GM12878 (cell line): ENCODE results near the gene MKNK1. TPM values are rescaled to one million over a fixed set of nuclear protein-coding genes. Genes with fewer than 3 reads are reported as not detected.

Experiments
- ATAC-seq: fragments of 200-7000 bp; cut with Tn5 transposase; 3 replicates; pipeline ENCODE4 v1.9.1; 2020; ENCODE audit warnings: mild to moderate bottlenecking, moderate library complexity
- BruUV-seq: library from RNA; stranded (reverse); fragments of 400-500 nt; replicated peaks from 2 replicates; lab custom pipeline; 2021; lab: Mats Ljungman, UMichigan
- CTCF ChIA-PET: fragments of 300-600 bp; sonication (Branson Sonifier 250); formaldehyde crosslinking; extraction: SDS; loops from one replicate; lab custom pipeline; 2021; ENCODE audit warnings: inconsistent platforms; lab: Yijun Ruan, JAX
- POLR2A ChIA-PET: fragments of 350-600 bp; formaldehyde crosslinking; extraction: SDS; loops from one replicate; lab custom pipeline; 2021; ENCODE audit warnings: inconsistent platforms; lab: Charles Lee
- RAD21 ChIA-PET: fragments of 300-600 bp; sonication (Branson Sonifier 250); formaldehyde crosslinking; loops from one replicate; lab custom pipeline; 2023; ENCODE audit warnings: antibody characterized with exemption; ENCODE audit not compliant: unreplicated experiment; lab: Charles Lee
- SMC1A ChIA-PET: fragments of 300-600 bp; sonication (Branson Sonifier 250); formaldehyde crosslinking; loops from one replicate; lab custom pipeline; 2023; ENCODE audit not compliant: unreplicated experiment, uncharacterized antibody; lab: Charles Lee
- DNase-seq: peaks from one replicate; pipeline ENCODE4 v3.0.0-alpha.2; 2011; ENCODE audit warnings: low read depth, low spot score
- FAIRE-seq: peaks from 3 replicates; lab custom pipeline; 2011; peaks lifted over from hg19 to GRCh38; lab: Jason Lieb, UNC
- H2AFZ ChIP-seq: 2 replicates; pipeline ENCODE4 v1.6.0; 2011; ENCODE audit warnings: low read depth, low read length, control low read depth; ENCODE audit not compliant: control insufficient read depth
- H3K27ac ChIP-seq: 2 replicates; pipeline ENCODE4 v1.5.1; 2011; ENCODE audit warnings: control low read depth; ENCODE audit not compliant: control insufficient read depth, insufficient read depth
- H3K27me3 ChIP-seq, 2 experiments: replicated peaks in 1 of 2; 2 replicates each; pipeline versions ENCODE4 v1.6.0 to v1.6.1; 2011; ENCODE audit warnings: low read length in 1 of 2; ENCODE audit not compliant: control insufficient read depth in 2 of 2, insufficient read depth in 2 of 2
- H3K36me3 ChIP-seq, 2 experiments: 2 replicates each; pipeline ENCODE4 v1.5.1; 2011; ENCODE audit warnings: low read length in 1 of 2; ENCODE audit not compliant: control insufficient read depth in 2 of 2, insufficient read depth in 2 of 2
- H3K4me1 ChIP-seq: 2 replicates; pipeline ENCODE4 v1.6.1; 2011; ENCODE audit warnings: mild to moderate bottlenecking, low read length, moderate library complexity, mixed read lengths; ENCODE audit not compliant: control insufficient read depth, insufficient read depth
- H3K4me2 ChIP-seq: 2 replicates; pipeline ENCODE4 v1.6.0; 2011; ENCODE audit warnings: control low read depth; ENCODE audit not compliant: control insufficient read depth, insufficient read depth
- H3K4me3 ChIP-seq: fragments of 200-600 bp; sonication (generic); 2 replicates; pipeline ENCODE4 v1.5.1; 2016
- H3K79me2 ChIP-seq: 2 replicates; pipeline ENCODE4 v1.6.0; 2011; ENCODE audit warnings: low read length; ENCODE audit not compliant: control insufficient read depth, insufficient read depth
- H3K9ac ChIP-seq: 2 replicates; pipeline ENCODE4 v1.8.0; 2011; ENCODE audit warnings: low read length, control low read depth, mixed read lengths; ENCODE audit not compliant: control insufficient read depth, insufficient read depth
- H3K9me3 ChIP-seq: replicated peaks from 3 replicates; pipeline ENCODE4 v1.5.1; 2011; ENCODE audit warnings: mild to moderate bottlenecking, low read length; ENCODE audit not compliant: control insufficient read depth, insufficient read depth
- H4K20me1 ChIP-seq: 2 replicates; pipeline ENCODE4 v1.6.0; 2011; ENCODE audit not compliant: control insufficient read depth, insufficient read depth
- NFYB ChIP-seq: IDR thresholded peaks from 2 replicates; pipeline ENCODE4 v1.6.1; 2011; ENCODE audit warnings: low read depth, mild to moderate bottlenecking, low read length, improper control_type of control experiment, moderate library complexity; ENCODE audit not compliant: insufficient read depth
- POLR2A ChIP-seq: IDR thresholded peaks from 2 replicates; pipeline ENCODE4 v1.6.1; 2011; ENCODE audit warnings: low read depth, mild to moderate bottlenecking, low read length
- ZNF384 ChIP-seq: IDR thresholded peaks from 2 replicates; pipeline ENCODE4 v1.6.1; 2012; ENCODE audit warnings: low read depth, mild to moderate bottlenecking, low read length, improper control_type of control experiment, borderline replicate concordance
- WGBS: methylation state at CpG from one replicate; pipeline ENCODE4 v1.1.6; 2016; ENCODE audit warnings: low lambda C conversion rate; ENCODE audit not compliant: insufficient replicate concordance, insufficient coverage; ENCODE audit errors: missing lambda C conversion rate; 5-methylcytosine and 5-hydroxymethylcytosine counted together
- in situ Hi-C: fragments of 300-500 bp; cut with MboI; formaldehyde crosslinking; loops from 9 replicates; pipeline ENCODE4 v1.14.3; 2018; ENCODE audit warnings: mixed read lengths
- intact Hi-C: fragments of 100-400 bp; cut with micrococcal nuclease; formaldehyde crosslinking; loops from one replicate; pipeline ENCODE4 v1.14.2; 2022; ENCODE audit not compliant: unreplicated experiment
- polyA plus RNA-seq, 11 experiments: library from polyadenylated mRNA; depleted of rRNA in 4 of 11; unstranded in 6 of 11; stranded (reverse) in 5 of 11; fragments of >200 nt; fragmentation: Nextera tagmentation in 4 of 11; fragmentation: Illumina TruSeq in 1 of 11; extraction: Ambion mirVana in 4 of 11; extraction: Trizol in 1 of 11; gene quantifications; 1 replicate in 1 of 11; 2 replicates in 10 of 11; pipeline versions ENCODE4 v1.2.1 to v1.2.3, GENCODE V29; 2011 to 2016; ENCODE audit warnings: inconsistent platforms in 2 of 11, missing spikeins in 2 of 11, low read depth in 1 of 11
- total RNA-seq, 4 experiments: library from RNA; depleted of rRNA in 3 of 4; stranded (reverse); fragments of >200 nt in 3 of 4; fragmentation: Illumina TruSeq in 1 of 4; extraction: Trizol in 1 of 4; gene quantifications; 2 replicates each; pipeline versions ENCODE4 v1.2.1 to v1.2.3, GENCODE V29; 2013 to 2021
- TF ChIP-seq, protein P1 (sequence below): fragments of 450-650 bp; IDR thresholded peaks from 2 replicates; pipeline ENCODE4 v1.6.1; 2017; ENCODE audit warnings: low read depth, mild to moderate bottlenecking, moderate library complexity

MKNK1 gene
- total and polyA plus RNA-seq, 10 of the 15 experiments (the other 5 are each of a cell fraction or from before 2014, with no cell fraction given): 13.7 to 29.9 (median 26.5) TPM

DNA sequence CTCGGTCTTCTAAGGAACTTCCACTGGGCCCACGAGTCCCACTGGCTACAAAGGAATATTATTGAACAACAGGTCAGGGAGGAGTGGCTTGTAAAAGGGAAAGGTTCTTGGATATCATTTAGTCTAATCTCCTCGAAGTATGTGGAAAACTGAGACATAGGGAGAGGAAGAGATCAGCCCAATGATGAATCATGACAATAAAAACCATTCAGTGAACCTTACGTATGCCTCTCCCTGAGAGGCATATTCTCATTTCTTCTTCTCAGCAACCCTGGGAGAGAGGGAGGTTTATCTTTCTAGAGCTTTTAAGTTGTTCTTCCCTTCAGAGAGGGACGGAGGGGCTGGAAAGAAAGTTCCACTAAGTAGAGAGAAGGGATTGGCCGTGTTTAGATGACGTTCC, 17.9 kb upstream of the MKNK1 start:
- Histone ChIP-seq H4K20me1 (no peaks in the 10 kb centered on the region), H3K9me3 (no peaks in the 10 kb centered on the region), H3K4me2 (no peak overlapping the region), H3K4me1 (peaks cover 19% of the 10 kb centered on the region), H3K27ac (no peak overlapping the region), H3K4me3 (no peak overlapping the region), H3K9ac (no peak overlapping the region), H3K36me3 (no peaks in the 10 kb centered on the region), H3K79me2 (no peaks in the 10 kb centered on the region), H2AFZ (no peak overlapping the region), H3K27me3 (no peaks in the 10 kb centered on the region)
- BruUV-seq: no TSS peak
- ChIA-PET POLR2A (interaction anchor here (1.1 kb wide), 1 partner anchor 8 kb away, joined by 3 read pairs; no protein-coding TSS in a partner anchor), RAD21 (interaction anchor here (0.6 to 3.4 kb wide), 4 partner anchors 8 to 104 kb away, joined by 3 to 15 read pairs (median 3); partner anchors contain the start of gene EFCAB14), SMC1A (interaction anchor here (1.0 to 2.3 kb wide), 2 partner anchors 99 to 103 kb away, joined by 3 to 13 read pairs; no protein-coding TSS in a partner anchor), CTCF (interaction anchor here (0.9 to 4.7 kb wide), 7 partner anchors 9 to 103 kb away, joined by 3 to 37 read pairs (median 3); no protein-coding TSS in a partner anchor)
- 57% methylated on average over 7 of the region's 7 CpGs for WGBS
- intact Hi-C loops: loop anchor here (1.0 kb wide), 1 partner anchor 103 kb away; no protein-coding TSS in a partner anchor
- FAIRE-seq: no peak
- no peak for DNase-seq
- in situ Hi-C loops: no loop called here
- TF ChIP-seq POLR2A (no peak), ZNF384 (no peak), NFYB (no peak)
- TF ChIP-seq, protein P1, sequence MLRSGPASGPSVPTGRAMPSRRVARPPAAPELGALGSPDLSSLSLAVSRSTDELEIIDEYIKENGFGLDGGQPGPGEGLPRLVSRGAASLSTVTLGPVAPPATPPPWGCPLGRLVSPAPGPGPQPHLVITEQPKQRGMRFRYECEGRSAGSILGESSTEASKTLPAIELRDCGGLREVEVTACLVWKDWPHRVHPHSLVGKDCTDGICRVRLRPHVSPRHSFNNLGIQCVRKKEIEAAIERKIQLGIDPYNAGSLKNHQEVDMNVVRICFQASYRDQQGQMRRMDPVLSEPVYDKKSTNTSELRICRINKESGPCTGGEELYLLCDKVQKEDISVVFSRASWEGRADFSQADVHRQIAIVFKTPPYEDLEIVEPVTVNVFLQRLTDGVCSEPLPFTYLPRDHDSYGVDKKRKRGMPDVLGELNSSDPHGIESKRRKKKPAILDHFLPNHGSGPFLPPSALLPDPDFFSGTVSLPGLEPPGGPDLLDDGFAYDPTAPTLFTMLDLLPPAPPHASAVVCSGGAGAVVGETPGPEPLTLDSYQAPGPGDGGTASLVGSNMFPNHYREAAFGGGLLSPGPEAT: no peak
- no peak for ATAC-seq
